DND-41 (cell line): ENCODE data around the gene MAGI1.

ENCODE experiments used
- CTCF ChIP-seq: IDR thresholded peaks from 2 replicates; pipeline ENCODE4 v1.5.1; 2012; ENCODE audit warnings: borderline replicate concordance, low read length, moderate library complexity, mild to moderate bottlenecking; ENCODE audit not compliant: poor library complexity, severe bottlenecking; ENCODE audit errors: extremely low read depth
- EZH2 ChIP-seq: IDR thresholded peaks from 3 replicates; pipeline ENCODE4 v1.6.1; 2012; ENCODE audit warnings: borderline replicate concordance, low read depth, mild to moderate bottlenecking, moderate library complexity, low read length, inconsistent platforms; ENCODE audit not compliant: severe bottlenecking

GRCh38 chr3:65811086-65811761, 227.5 kb downstream of the MAGI1 start:
- no peak for TF ChIP-seq CTCF
- TF ChIP-seq EZH2, result no peak
